Type B pancreatic cell (in vitro differentiated cells): ENCODE data around the gene PEX10. TPM values are rescaled to one million over a fixed set of nuclear protein-coding genes. Genes with fewer than 3 reads are reported as not detected.

Source experiments
- DNase-seq: peaks from one replicate; pipeline ENCODE4 v3.0.0; 2021; ENCODE audit warnings: mixed read lengths; ENCODE audit not compliant: unreplicated experiment; ENCODE audit errors: extremely low spot score
- H3K27ac Mint-ChIP-seq: 2 replicates; pipeline ENCODE4 v1.8.0; 2021; ENCODE audit warnings: mild to moderate bottlenecking, mixed read lengths
- H3K27me3 Mint-ChIP-seq: 2 replicates; pipeline ENCODE4 v1.8.0; 2021; ENCODE audit warnings: mixed read lengths
- H3K36me3 Mint-ChIP-seq: 2 replicates; pipeline ENCODE4 v1.8.0; 2021; ENCODE audit warnings: mixed read lengths
- H3K4me1 Mint-ChIP-seq: one replicate; pipeline ENCODE4 v1.8.0; 2021; ENCODE audit warnings: mixed read lengths; ENCODE audit not compliant: unreplicated experiment
- H3K4me3 Mint-ChIP-seq: 2 replicates; pipeline ENCODE4 v1.8.0; 2021; ENCODE audit warnings: mild to moderate bottlenecking, mixed read lengths
- H3K9me3 Mint-ChIP-seq: 2 replicates; pipeline ENCODE4 v1.8.0; 2021; ENCODE audit warnings: mixed read lengths
- total RNA-seq: library from RNA; stranded (reverse); gene quantifications from 2 replicates; pipeline ENCODE4 v1.2.1, GENCODE V29; 2021; ENCODE audit warnings: low replicate concordance
- TF ChIP-seq, protein P1 (sequence below): fragments of 200-600 bp; sonication (generic); conservative IDR thresholded peaks from 2 replicates; pipeline ENCODE4 v1.5.0; 2021; ENCODE audit warnings: antibody characterized with exemption, mild to moderate bottlenecking

Gene PEX10
- total RNA-seq, 1 donor from 2014 or later = 27.3 TPM

- TF ChIP-seq, protein P1, sequence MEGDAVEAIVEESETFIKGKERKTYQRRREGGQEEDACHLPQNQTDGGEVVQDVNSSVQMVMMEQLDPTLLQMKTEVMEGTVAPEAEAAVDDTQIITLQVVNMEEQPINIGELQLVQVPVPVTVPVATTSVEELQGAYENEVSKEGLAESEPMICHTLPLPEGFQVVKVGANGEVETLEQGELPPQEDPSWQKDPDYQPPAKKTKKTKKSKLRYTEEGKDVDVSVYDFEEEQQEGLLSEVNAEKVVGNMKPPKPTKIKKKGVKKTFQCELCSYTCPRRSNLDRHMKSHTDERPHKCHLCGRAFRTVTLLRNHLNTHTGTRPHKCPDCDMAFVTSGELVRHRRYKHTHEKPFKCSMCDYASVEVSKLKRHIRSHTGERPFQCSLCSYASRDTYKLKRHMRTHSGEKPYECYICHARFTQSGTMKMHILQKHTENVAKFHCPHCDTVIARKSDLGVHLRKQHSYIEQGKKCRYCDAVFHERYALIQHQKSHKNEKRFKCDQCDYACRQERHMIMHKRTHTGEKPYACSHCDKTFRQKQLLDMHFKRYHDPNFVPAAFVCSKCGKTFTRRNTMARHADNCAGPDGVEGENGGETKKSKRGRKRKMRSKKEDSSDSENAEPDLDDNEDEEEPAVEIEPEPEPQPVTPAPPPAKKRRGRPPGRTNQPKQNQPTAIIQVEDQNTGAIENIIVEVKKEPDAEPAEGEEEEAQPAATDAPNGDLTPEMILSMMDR = no peak
- no peak for DNase-seq
- peaks cover 5% of the 10 kb centered on the region for H3K4me1 Mint-ChIP-seq
- no peaks in the 10 kb centered on the region for H3K27me3 Mint-ChIP-seq
- H3K4me3 Mint-ChIP-seq = no peak overlapping the region
- H3K27ac Mint-ChIP-seq = no peak overlapping the region
- H3K9me3 Mint-ChIP-seq = no peaks in the 10 kb centered on the region
- H3K36me3 Mint-ChIP-seq = no peaks in the 10 kb centered on the region
These were observed 25.4 kb downstream of the PEX10 start for GRCh38 chr1:2386636-2387611.

DNA sequence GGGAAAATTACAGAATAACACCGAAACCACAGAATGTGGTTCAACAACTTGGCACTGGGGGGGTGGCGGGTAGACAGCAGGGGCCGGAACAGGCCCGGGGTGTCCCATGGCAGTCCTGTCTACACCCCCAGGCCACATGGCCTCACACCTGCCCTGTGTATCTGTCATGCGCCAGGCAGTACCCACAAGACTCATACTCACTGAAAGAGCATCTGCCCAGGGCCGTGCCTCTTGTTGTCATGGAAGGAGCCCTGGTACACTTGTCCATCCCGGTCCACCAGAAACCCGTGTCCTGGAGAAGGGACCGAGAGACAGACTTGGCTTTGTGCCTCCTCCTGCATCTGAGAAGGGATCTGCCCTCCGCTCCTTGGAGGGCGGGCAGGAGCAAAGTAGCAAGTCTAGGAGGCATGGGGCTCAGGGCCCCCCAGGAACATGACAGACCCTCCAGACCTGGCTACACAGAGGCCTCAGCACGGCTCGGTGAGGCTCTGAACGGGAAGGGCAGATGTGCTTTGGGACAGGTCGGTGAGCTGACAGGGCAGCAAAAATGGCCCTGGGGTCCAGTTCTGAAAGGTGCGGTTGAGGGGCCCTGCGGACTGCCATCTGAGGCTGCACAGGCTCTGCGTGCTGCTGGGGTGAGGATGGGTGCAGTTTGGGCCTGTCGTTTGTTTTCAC, 26.6 kb downstream of the PEX10 start:
- no peaks in the 10 kb centered on the region for H3K36me3 Mint-ChIP-seq
- no peaks in the 10 kb centered on the region for H3K27me3 Mint-ChIP-seq
- H3K4me1 Mint-ChIP-seq = peaks cover 5% of the 10 kb centered on the region
- H3K27ac Mint-ChIP-seq = no peak overlapping the region
- TF ChIP-seq, protein P1 = no peak
- DNase-seq = no peak
- H3K4me3 Mint-ChIP-seq = no peak overlapping the region
- no peaks in the 10 kb centered on the region for H3K9me3 Mint-ChIP-seq

- Mint-ChIP-seq H3K27me3 (no peaks in the 10 kb centered on the region), H3K4me1 (peaks cover 3% of the 10 kb centered on the region), H3K27ac (no peak overlapping the region), H3K4me3 (no peak overlapping the region), H3K9me3 (no peaks in the 10 kb centered on the region), H3K36me3 (no peaks in the 10 kb centered on the region)
- peak; percentile 70 for DNase-seq
- TF ChIP-seq, protein P1 = no peak
These were observed 27.4 kb downstream of the PEX10 start for GRCh38 chr1:2384941-2385481.

DNA sequence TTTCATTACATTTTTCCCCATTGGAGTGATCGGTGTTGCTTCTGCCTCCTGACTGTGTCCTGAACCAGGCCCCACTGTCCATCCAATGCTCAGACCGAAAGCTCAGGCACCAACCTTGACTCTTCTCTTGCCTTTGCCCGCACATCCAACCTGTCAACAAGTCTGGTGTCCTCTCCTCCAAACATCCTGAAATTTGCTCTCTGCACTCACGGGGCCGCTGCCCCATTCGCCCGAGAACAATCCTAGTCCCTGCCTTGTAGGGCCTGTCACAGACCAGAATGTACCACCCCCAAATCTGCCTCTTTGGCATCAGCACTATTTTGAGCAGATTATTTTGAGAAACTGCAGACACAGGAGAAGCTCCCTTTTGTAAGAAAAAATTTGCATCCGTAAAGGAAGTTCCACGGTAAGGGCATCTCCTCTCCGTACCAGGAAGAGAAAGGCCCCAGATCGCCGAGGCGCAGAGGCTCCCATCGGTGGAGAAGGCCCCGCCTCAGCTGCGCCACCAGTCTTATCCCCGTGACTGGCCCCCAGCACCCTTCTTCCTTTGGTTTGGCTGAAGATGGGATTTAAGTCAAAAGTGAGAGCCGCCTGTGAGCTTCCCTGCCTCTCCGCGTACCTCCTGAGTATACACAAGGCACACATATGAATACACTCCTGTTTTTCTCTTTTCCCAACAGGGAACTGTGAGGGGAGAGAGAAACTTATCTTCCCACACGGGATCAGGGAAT, 28.1 kb downstream of the PEX10 start:
- Mint-ChIP-seq H3K36me3 (no peaks in the 10 kb centered on the region), H3K27me3 (no peaks in the 10 kb centered on the region), H3K4me1 (no peaks in the 10 kb centered on the region), H3K9me3 (no peaks in the 10 kb centered on the region), H3K27ac (peak overlapping the region; percentile 5), H3K4me3 (no peak overlapping the region)
- no peak for DNase-seq
- TF ChIP-seq, protein P1 = no peak

DNA sequence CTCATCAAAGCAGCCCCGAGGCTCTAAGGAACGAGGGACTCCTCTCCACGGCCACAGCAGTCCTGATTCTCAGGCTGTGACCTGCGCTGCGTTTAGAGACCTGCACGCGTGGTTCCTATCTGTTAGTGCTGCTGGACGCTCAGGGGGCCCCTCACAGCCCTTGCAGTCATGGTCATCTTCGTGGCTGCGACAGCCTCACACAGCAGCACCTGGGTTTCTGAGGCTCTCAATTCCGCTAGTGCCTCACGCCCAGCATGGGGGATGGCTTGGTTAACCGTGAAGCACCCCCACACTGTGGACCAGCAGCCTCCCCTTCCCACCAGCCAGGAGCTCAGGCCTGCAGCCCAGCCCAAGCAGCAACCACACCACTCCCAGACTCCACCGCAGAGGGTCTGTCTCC, 28.8 kb downstream of the PEX10 start:
- Mint-ChIP-seq H3K27me3 (no peaks in the 10 kb centered on the region), H3K4me1 (no peaks in the 10 kb centered on the region), H3K4me3 (no peak overlapping the region), H3K36me3 (no peaks in the 10 kb centered on the region), H3K27ac (peak overlapping the region; percentile 5), H3K9me3 (no peaks in the 10 kb centered on the region)
- TF ChIP-seq, protein P1 = no peak
- DNase-seq = no peak
